NB4 (cell line): ENCODE results near the gene BORCS8.

Experiments
- POLR2A ChIP-seq: IDR thresholded peaks from 2 replicates; pipeline ENCODE4 v1.6.1; 2011; ENCODE audit warnings: mild to moderate bottlenecking; ENCODE audit not compliant: insufficient read length; ENCODE audit errors: extremely low read depth
- TF ChIP-seq, protein P1 (sequence below): IDR thresholded peaks from one replicate; pipeline ENCODE4 v1.5.1; 2012; ENCODE audit warnings: low read depth, low read length

DNA sequence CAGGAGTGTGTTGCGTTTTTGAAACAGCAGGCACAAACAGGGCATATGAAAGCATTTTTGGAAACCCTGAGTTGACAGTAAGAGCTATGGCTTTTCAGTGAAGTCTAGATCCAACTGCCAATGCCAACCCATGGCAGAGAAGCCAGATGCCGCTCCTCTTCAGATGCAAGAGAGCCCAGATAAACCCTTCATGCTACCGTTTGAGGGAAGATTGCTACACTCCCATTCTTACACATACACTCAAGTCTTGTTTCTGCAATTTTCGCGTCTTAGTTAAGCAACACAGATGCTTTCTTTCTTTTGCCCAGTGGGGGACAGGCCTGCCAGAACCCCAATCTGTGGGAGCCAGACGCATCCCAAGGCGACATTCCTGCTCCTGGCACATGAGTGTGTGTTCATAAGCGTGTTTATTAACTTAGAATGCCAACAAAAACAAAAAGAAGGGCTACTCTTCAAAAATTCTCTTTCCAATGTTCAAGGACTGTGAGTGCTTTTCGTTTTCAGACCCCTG, 10.4 kb downstream of the BORCS8 start:
- TF ChIP-seq, protein P1, sequence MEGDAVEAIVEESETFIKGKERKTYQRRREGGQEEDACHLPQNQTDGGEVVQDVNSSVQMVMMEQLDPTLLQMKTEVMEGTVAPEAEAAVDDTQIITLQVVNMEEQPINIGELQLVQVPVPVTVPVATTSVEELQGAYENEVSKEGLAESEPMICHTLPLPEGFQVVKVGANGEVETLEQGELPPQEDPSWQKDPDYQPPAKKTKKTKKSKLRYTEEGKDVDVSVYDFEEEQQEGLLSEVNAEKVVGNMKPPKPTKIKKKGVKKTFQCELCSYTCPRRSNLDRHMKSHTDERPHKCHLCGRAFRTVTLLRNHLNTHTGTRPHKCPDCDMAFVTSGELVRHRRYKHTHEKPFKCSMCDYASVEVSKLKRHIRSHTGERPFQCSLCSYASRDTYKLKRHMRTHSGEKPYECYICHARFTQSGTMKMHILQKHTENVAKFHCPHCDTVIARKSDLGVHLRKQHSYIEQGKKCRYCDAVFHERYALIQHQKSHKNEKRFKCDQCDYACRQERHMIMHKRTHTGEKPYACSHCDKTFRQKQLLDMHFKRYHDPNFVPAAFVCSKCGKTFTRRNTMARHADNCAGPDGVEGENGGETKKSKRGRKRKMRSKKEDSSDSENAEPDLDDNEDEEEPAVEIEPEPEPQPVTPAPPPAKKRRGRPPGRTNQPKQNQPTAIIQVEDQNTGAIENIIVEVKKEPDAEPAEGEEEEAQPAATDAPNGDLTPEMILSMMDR: no peak
- no peak for TF ChIP-seq POLR2A
